CD14-positive monocyte (primary cell): ENCODE results near the gene NT5C1A. TPM values are rescaled to one million over a fixed set of nuclear protein-coding genes. Genes with fewer than 3 reads are reported as not detected.

Experiments
- DNase-seq, 3 donors: peaks; one replicate each; pipeline ENCODE4 v3.0.0-alpha.2; 2011 to 2022
- H2AFZ ChIP-seq: 2 replicates; pipeline ENCODE4 v1.6.0; 2012; ENCODE audit warnings: mild to moderate bottlenecking, low read depth, low read length, inconsistent platforms; ENCODE audit not compliant: insufficient read depth, poor library complexity, severe bottlenecking
- H3K27ac ChIP-seq, 2 donors: 1 replicate in 1 of 2; 2 replicates in 1 of 2; pipeline ENCODE4 v1.5.1; 2012 to 2013; ENCODE audit warnings: low read length in 2 of 2, control low read depth in 1 of 2, inconsistent platforms in 1 of 2, low read depth in 1 of 2, mild to moderate bottlenecking in 1 of 2
- H3K27me3 ChIP-seq, 2 donors: one replicate each; pipeline versions ENCODE4 v1.6.0 to v1.6.1; 2011 to 2013; ENCODE audit warnings: low read length in 2 of 2; ENCODE audit not compliant: control insufficient read depth in 2 of 2, insufficient read depth in 2 of 2
- H3K36me3 ChIP-seq, 2 donors: replicated peaks in 1 of 2; 1 replicate in 1 of 2; 2 replicates in 1 of 2; pipeline versions ENCODE4 v1.5.1 to v1.6.1; 2012 to 2013; ENCODE audit warnings: low read length in 2 of 2, control low read depth in 1 of 2, inconsistent platforms in 1 of 2, mild to moderate bottlenecking in 1 of 2; ENCODE audit not compliant: insufficient read depth in 2 of 2, control insufficient read depth in 1 of 2
- H3K4me1 ChIP-seq, 2 donors: 1 replicate in 1 of 2; 2 replicates in 1 of 2; pipeline versions ENCODE4 v1.5.1 to v1.6.1; 2012 to 2013; ENCODE audit warnings: low read length in 2 of 2, control low read depth in 1 of 2, inconsistent platforms in 1 of 2, mild to moderate bottlenecking in 1 of 2, moderate library complexity in 1 of 2; ENCODE audit not compliant: insufficient read depth in 2 of 2, control insufficient read depth in 1 of 2
- H3K4me2 ChIP-seq: replicated peaks from 2 replicates; pipeline ENCODE3; 2012; ENCODE audit warnings: low read length, moderate library complexity, mild to moderate bottlenecking; ENCODE audit not compliant: poor library complexity, severe bottlenecking; ENCODE audit errors: extremely low read depth
- H3K4me3 ChIP-seq, 3 experiments: fragments of 200-600 bp in 1 of 3; sonication (generic) in 1 of 3; replicated peaks in 1 of 3; 1 replicate in 2 of 3; 2 replicates in 1 of 3; pipeline ENCODE4 v1.5.1; 2011 to 2013; ENCODE audit warnings: low read length in 3 of 3, mild to moderate bottlenecking in 3 of 3, control low read depth in 2 of 3, low read depth in 2 of 3, inconsistent platforms in 1 of 3, moderate library complexity in 1 of 3
- H3K79me2 ChIP-seq: 2 replicates; pipeline ENCODE4 v1.6.0; 2012; ENCODE audit warnings: mild to moderate bottlenecking, control low read depth, inconsistent platforms, low read length, moderate library complexity; ENCODE audit not compliant: insufficient read depth
- H3K9ac ChIP-seq: 2 replicates; pipeline ENCODE4 v1.6.0; 2017; ENCODE audit warnings: low read length, mild to moderate bottlenecking; ENCODE audit not compliant: insufficient read depth, poor library complexity, severe bottlenecking
- H3K9me3 ChIP-seq, 2 donors: replicated peaks in 1 of 2; 1 replicate in 1 of 2; 2 replicates in 1 of 2; pipeline versions ENCODE4 v1.5.1 to v1.6.1; 2012 to 2013; ENCODE audit warnings: low read length in 2 of 2, control low read depth in 1 of 2; ENCODE audit not compliant: control insufficient read depth in 1 of 2, insufficient read depth in 1 of 2
- H4K20me1 ChIP-seq: 2 replicates; pipeline ENCODE4 v1.6.0; 2012; ENCODE audit warnings: mild to moderate bottlenecking, low read length, control low read depth, moderate library complexity; ENCODE audit not compliant: insufficient read depth
- H3K27ac Mint-ChIP-seq, 7 donors: one replicate each; pipeline ENCODE4 v1.8.0; 2020; ENCODE audit warnings: mild to moderate bottlenecking in 7 of 7, mixed read lengths in 7 of 7, moderate library complexity in 6 of 7, inconsistent platforms in 2 of 7
- H3K27me3 Mint-ChIP-seq, 3 donors: one replicate each; pipeline ENCODE4 v1.8.0; 2021 to 2022; ENCODE audit warnings: low read depth in 3 of 3, mild to moderate bottlenecking in 3 of 3, mixed read lengths in 3 of 3, moderate library complexity in 3 of 3, inconsistent platforms in 1 of 3
- H3K36me3 Mint-ChIP-seq, 2 donors: one replicate each; pipeline ENCODE4 v1.8.0; 2020; ENCODE audit warnings: mixed read lengths in 2 of 2, inconsistent platforms in 1 of 2, mild to moderate bottlenecking in 1 of 2
- H3K4me1 Mint-ChIP-seq: one replicate; pipeline ENCODE4 v1.8.0; 2020; ENCODE audit warnings: mild to moderate bottlenecking, mixed read lengths
- H3K4me3 Mint-ChIP-seq, 2 donors: one replicate each; pipeline ENCODE4 v1.8.0; 2020; ENCODE audit warnings: mild to moderate bottlenecking in 2 of 2, mixed read lengths in 2 of 2, moderate library complexity in 1 of 2
- H3K9me3 Mint-ChIP-seq, 7 donors: one replicate each; pipeline ENCODE4 v1.8.0; 2020 to 2022; ENCODE audit warnings: mixed read lengths in 7 of 7, mild to moderate bottlenecking in 6 of 7, moderate library complexity in 6 of 7, inconsistent platforms in 2 of 7
- WGBS: methylation state at CpG from one replicate; pipeline ENCODE4 v1.1.5; 2013; ENCODE audit warnings: missing lambda C conversion rate; ENCODE audit not compliant: insufficient coverage; 5-methylcytosine and 5-hydroxymethylcytosine counted together
- intact Hi-C, 2 donors: fragments of 100-400 bp; cut with micrococcal nuclease; formaldehyde crosslinking; loops; one replicate each; pipeline versions ENCODE4 v1.15.0 to v1.15.1; 2023
- polyA plus RNA-seq, 3 donors: library from polyadenylated mRNA; depleted of rRNA in 1 of 3; unstranded in 2 of 3; stranded (reverse) in 1 of 3; fragments of 300-500 nt in 2 of 3; fragments of >200 nt in 1 of 3; fragmentation: Illumina TruSeq in 2 of 3; gene quantifications; 1 replicate in 2 of 3; 2 replicates in 1 of 3; pipeline ENCODE4 v1.2.3, GENCODE V29; 2012 to 2021
- TF ChIP-seq, protein P1 (sequence below): fragments of 200-600 bp; IDR thresholded peaks from one replicate; pipeline ENCODE4 v1.8.0; 2022; ENCODE audit warnings: antibody characterized with exemption, mild to moderate bottlenecking

The NT5C1A gene
- polyA plus RNA-seq, 3 donors = not detected

DNA sequence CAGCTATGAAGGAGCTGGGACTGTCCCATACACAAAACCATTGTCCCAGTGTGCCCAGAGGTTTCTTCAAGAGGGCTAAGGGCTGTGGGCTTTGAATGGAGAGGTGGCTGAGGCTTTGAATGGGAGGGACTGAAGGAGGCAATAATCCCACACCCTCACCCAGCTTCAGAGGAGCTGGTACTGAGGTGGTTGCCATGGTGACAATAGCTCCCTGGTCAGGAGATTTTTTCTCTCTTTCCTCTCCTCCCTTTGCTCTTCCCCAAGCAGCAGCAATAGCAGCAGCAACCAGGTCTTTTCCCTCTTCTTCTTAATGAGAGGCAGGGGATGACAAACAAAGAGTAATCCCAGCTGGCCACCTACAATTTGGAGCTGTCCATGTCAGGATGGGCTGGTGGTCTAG lies 17.7 kb upstream of the NT5C1A start:
- Mint-ChIP-seq H3K27ac (no peak overlapping the region), H3K27me3 (peaks cover 77 to 96% (median 83%) of the 10 kb centered on the region in 3 donors), H3K9me3 (peaks cover 0 to 24% (median 8%) of the 10 kb centered on the region in 7 donors), H3K4me1 (peaks cover 16% of the 10 kb centered on the region), H3K4me3 (peak overlapping the region in 1 of 2 donors; percentile 83), H3K36me3 (peaks cover 0 to 3% of the 10 kb centered on the region in 2 donors)
- intact Hi-C loops = no loop called here
- Histone ChIP-seq H3K9me3 (peaks cover 0 to 27% of the 10 kb centered on the region in 2 donors), H3K9ac (no peak overlapping the region), H3K4me3 (no peak overlapping the region), H4K20me1 (no peaks in the 10 kb centered on the region), H3K4me2 (no peak overlapping the region), H3K27me3 (peaks cover 55 to 88% of the 10 kb centered on the region in 2 donors), H2AFZ (no peak overlapping the region), H3K27ac (no peak overlapping the region), H3K4me1 (peaks cover 17 to 20% of the 10 kb centered on the region in 2 donors), H3K36me3 (no peaks in the 10 kb centered on the region), H3K79me2 (no peaks in the 10 kb centered on the region)
- DNase-seq = no peak
- TF ChIP-seq, protein P1, sequence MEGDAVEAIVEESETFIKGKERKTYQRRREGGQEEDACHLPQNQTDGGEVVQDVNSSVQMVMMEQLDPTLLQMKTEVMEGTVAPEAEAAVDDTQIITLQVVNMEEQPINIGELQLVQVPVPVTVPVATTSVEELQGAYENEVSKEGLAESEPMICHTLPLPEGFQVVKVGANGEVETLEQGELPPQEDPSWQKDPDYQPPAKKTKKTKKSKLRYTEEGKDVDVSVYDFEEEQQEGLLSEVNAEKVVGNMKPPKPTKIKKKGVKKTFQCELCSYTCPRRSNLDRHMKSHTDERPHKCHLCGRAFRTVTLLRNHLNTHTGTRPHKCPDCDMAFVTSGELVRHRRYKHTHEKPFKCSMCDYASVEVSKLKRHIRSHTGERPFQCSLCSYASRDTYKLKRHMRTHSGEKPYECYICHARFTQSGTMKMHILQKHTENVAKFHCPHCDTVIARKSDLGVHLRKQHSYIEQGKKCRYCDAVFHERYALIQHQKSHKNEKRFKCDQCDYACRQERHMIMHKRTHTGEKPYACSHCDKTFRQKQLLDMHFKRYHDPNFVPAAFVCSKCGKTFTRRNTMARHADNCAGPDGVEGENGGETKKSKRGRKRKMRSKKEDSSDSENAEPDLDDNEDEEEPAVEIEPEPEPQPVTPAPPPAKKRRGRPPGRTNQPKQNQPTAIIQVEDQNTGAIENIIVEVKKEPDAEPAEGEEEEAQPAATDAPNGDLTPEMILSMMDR = no peak

DNA sequence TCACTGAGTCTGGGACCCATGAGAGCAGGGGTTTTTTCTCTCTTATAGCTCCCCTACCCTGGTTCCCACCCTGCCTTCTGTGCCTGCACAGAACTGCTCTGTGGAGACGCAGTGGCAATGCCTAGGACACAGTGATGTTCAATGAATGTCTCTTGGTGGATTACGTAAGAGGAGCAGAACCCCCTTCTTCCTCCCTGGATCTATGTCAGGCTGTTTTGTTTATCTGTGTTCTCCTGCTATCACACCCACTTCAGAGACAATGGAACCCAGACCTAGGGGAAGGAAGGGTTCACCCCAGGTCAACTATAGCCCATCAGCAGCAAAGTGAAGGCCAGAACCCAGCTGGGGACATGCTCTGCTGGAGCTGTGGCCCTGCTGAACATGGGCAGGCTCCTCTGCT lies 17.3 kb upstream of the NT5C1A start:
- no peak overlapping the region for H3K27ac Mint-ChIP-seq
- intact Hi-C loops = no loop called here

More for the DNA sequence above, 17.3 kb upstream of the NT5C1A start:
- Mint-ChIP-seq H3K36me3 (peaks cover 0 to 5% of the 10 kb centered on the region in 2 donors), H3K4me1 (peaks cover 16% of the 10 kb centered on the region), H3K4me3 (peak overlapping the region in 1 of 2 donors; percentile 83), H3K27me3 (peaks cover 80 to 96% (median 85%) of the 10 kb centered on the region in 3 donors), H3K9me3 (peaks cover 0 to 28% (median 10%) of the 10 kb centered on the region in 7 donors)
- H3K9me3 ChIP-seq = peaks cover 0 to 27% of the 10 kb centered on the region in 2 donors
- H3K4me1 ChIP-seq = peaks cover 17 to 20% of the 10 kb centered on the region in 2 donors
- no peaks in the 10 kb centered on the region for H3K79me2 ChIP-seq
- no peak for DNase-seq
- no peaks in the 10 kb centered on the region for H4K20me1 ChIP-seq
- H3K9ac ChIP-seq = no peak overlapping the region
- no peak overlapping the region for H3K4me2 ChIP-seq
- no CpG with 5 or more reads among the region's 2 CpGs for WGBS
- H2AFZ ChIP-seq = no peak overlapping the region
- H3K4me3 ChIP-seq = no peak overlapping the region
- peaks cover 54 to 88% of the 10 kb centered on the region in 2 donors for H3K27me3 ChIP-seq
- TF ChIP-seq, protein P1 = no peak
- no peak overlapping the region for H3K27ac ChIP-seq
- no peaks in the 10 kb centered on the region for H3K36me3 ChIP-seq
